HepG2 (cell line): Measurements from ENCODE around the gene TCP11L1. TPM values are rescaled to one million over a fixed set of nuclear protein-coding genes. Genes with fewer than 3 reads are reported as not detected.

ENCODE experiments used
- ATAC-seq: fragments of 200-7000 bp; cut with Tn5 transposase; 3 replicates; pipeline ENCODE4 v1.9.1; 2020; ENCODE audit warnings: mild to moderate bottlenecking, moderate library complexity
- BruUV-seq: library from RNA; stranded (reverse); fragments of 400-500 nt; replicated peaks from 2 replicates; lab custom pipeline; 2021; lab: Mats Ljungman, UMichigan
- CTCF ChIA-PET: fragments of 300-600 bp; formaldehyde crosslinking; extraction: SDS; loops from one replicate; lab custom pipeline; 2021; ENCODE audit warnings: low total read pairs, inconsistent platforms, low intra/inter-chr PET ratio; lab: Yijun Ruan, JAX
- POLR2A ChIA-PET: fragments of 350-600 bp; sonication (Branson Sonifier 250); formaldehyde crosslinking; loops from one replicate; lab custom pipeline; 2020; ENCODE audit warnings: antibody characterized with exemption, inconsistent platforms; lab: Yijun Ruan, JAX
- DNase-seq: peaks from one replicate; pipeline ENCODE4 v3.0.0-alpha.2; 2015; ENCODE audit warnings: low spot score
- FAIRE-seq: peaks from 3 replicates; lab custom pipeline; 2011; peaks lifted over from hg19 to GRCh38; lab: Jason Lieb, UNC
- H2AFZ ChIP-seq: one replicate; pipeline ENCODE4 v1.6.1; 2011; ENCODE audit warnings: low read length, inconsistent platforms
- H3K27ac ChIP-seq: fragments of 300-600 bp; 3 replicates; pipeline ENCODE4 v1.8.0; 2011; ENCODE audit warnings: mixed run types, mild to moderate bottlenecking, mixed read lengths, low read length, inconsistent platforms; ENCODE audit not compliant: insufficient read depth; ENCODE audit errors: extremely low read length
- H3K27me3 ChIP-seq, 2 experiments: fragments of 200-600 bp in 1 of 2; 2 replicates in 1 of 2; 3 replicates in 1 of 2; pipeline versions ENCODE4 v1.6.0 to v1.8.0; 2011; ENCODE audit warnings: low read length in 2 of 2, mild to moderate bottlenecking in 2 of 2, moderate library complexity in 2 of 2, inconsistent platforms in 1 of 2; ENCODE audit not compliant: insufficient read depth in 2 of 2, control insufficient read depth in 1 of 2
- H3K36me3 ChIP-seq, 2 experiments: fragments of 200-600 bp in 1 of 2; replicated peaks in 1 of 2; 2 replicates in 1 of 2; 3 replicates in 1 of 2; pipeline versions ENCODE4 v1.5.1 to v1.8.0; 2011; ENCODE audit warnings: low read length in 2 of 2, inconsistent platforms in 1 of 2; ENCODE audit not compliant: insufficient read depth in 2 of 2, control insufficient read depth in 1 of 2
- H3K4me1 ChIP-seq: 2 replicates; pipeline ENCODE4 v1.5.1; 2012; ENCODE audit warnings: low read length, inconsistent platforms; ENCODE audit not compliant: insufficient read depth
- H3K4me2 ChIP-seq: 2 replicates; pipeline ENCODE4 v1.6.0; 2011; ENCODE audit warnings: low read depth, low read length, inconsistent platforms
- H3K4me3 ChIP-seq, 3 experiments: fragments of 200-600 bp in 1 of 3; sonication (generic), shearing (Covaris generic) in 1 of 3; replicated peaks in 1 of 3; 2 replicates each; pipeline ENCODE4 v1.5.1; 2011 to 2016; ENCODE audit warnings: low read length in 3 of 3, inconsistent platforms in 2 of 3, low read depth in 2 of 3, mild to moderate bottlenecking in 2 of 3, control low read depth in 1 of 3, mixed read lengths in 1 of 3; ENCODE audit not compliant: insufficient read depth in 1 of 3
- H3K79me2 ChIP-seq: one replicate; pipeline ENCODE4 v1.6.1; 2011; ENCODE audit warnings: low read length, inconsistent platforms; ENCODE audit not compliant: insufficient read depth
- H3K9ac ChIP-seq: 2 replicates; pipeline ENCODE4 v1.6.0; 2011; ENCODE audit warnings: mild to moderate bottlenecking, low read depth, low read length, inconsistent platforms; ENCODE audit not compliant: insufficient read depth
- H3K9me3 ChIP-seq: 2 replicates; pipeline ENCODE4 v1.5.1; 2012; ENCODE audit warnings: mild to moderate bottlenecking, low read length
- H4K20me1 ChIP-seq: 2 replicates; pipeline ENCODE4 v1.6.0; 2011; ENCODE audit warnings: inconsistent platforms, mild to moderate bottlenecking, low read length, moderate library complexity; ENCODE audit not compliant: insufficient read depth
- ASH2L ChIP-seq: fragments of 300-600, 200-600 bp; sonication (generic); IDR thresholded peaks from 2 replicates; pipeline ENCODE4 v1.7.0; 2017; ENCODE audit warnings: low read depth, mild to moderate bottlenecking, moderate library complexity, mixed read lengths, low read length; ENCODE audit not compliant: insufficient read length
- ATRX ChIP-seq: sonication (generic); formaldehyde crosslinking; IDR thresholded peaks from 2 replicates; pipeline ENCODE4 v1.4.0; 2020; ENCODE audit warnings: missing genetic modification reagents, borderline replicate concordance
- CEBPG ChIP-seq: IDR thresholded peaks from 2 replicates; pipeline ENCODE4 v1.6.1; 2016
- HMG20A ChIP-seq: IDR thresholded peaks from 2 replicates; pipeline ENCODE4 v1.6.1; 2016; ENCODE audit warnings: borderline replicate concordance
- MTF2 ChIP-seq: sonication (generic); formaldehyde crosslinking; IDR thresholded peaks from 2 replicates; pipeline ENCODE4 v1.5.0; 2020; ENCODE audit warnings: missing genetic modification reagents, borderline replicate concordance
- POLR2A ChIP-seq, 2 experiments: IDR thresholded peaks; 2 replicates each; pipeline ENCODE4 v1.6.1; 2011; ENCODE audit warnings: low read depth in 2 of 2, low read length in 2 of 2, mild to moderate bottlenecking in 1 of 2, moderate library complexity in 1 of 2; ENCODE audit not compliant: insufficient read depth in 1 of 2
- SAP130 ChIP-seq: IDR thresholded peaks from 2 replicates; pipeline ENCODE4 v1.6.1; 2016; ENCODE audit warnings: low read depth
- ZNF225 ChIP-seq: sonication (generic); formaldehyde crosslinking; IDR thresholded peaks from 2 replicates; pipeline ENCODE4 v1.4.0; 2020; ENCODE audit warnings: mild to moderate bottlenecking, missing genetic modification reagents
- ZNF44 ChIP-seq: sonication (generic); formaldehyde crosslinking; IDR thresholded peaks from 2 replicates; pipeline ENCODE4 v1.5.1; 2020; ENCODE audit warnings: mild to moderate bottlenecking, missing genetic modification reagents
- ZNF547 ChIP-seq: sonication (generic); formaldehyde crosslinking; IDR thresholded peaks from 2 replicates; pipeline ENCODE4 v1.5.1; 2020; ENCODE audit warnings: mild to moderate bottlenecking, missing genetic modification reagents
- WGBS: methylation state at CpG from one replicate; pipeline ENCODE4 v1.1.6; 2017; ENCODE audit warnings: low lambda C conversion rate; 5-methylcytosine and 5-hydroxymethylcytosine counted together
- in situ Hi-C: cut with HindIII; loops from 2 replicates; pipeline ENCODE4 v1.10.0; 2017; ENCODE audit warnings: low pct_unique_long_range_greater_than_20kb; ENCODE audit not compliant: extremely low pct_ligation_motif_present
- intact Hi-C: fragments of 100-400 bp; cut with micrococcal nuclease; formaldehyde crosslinking; loops from one replicate; pipeline ENCODE4 v1.10.0; 2022; ENCODE audit not compliant: unreplicated experiment
- polyA plus RNA-seq, 8 experiments: library from polyadenylated mRNA; depleted of rRNA in 3 of 8; stranded (reverse) in 7 of 8; unstranded in 1 of 8; fragments of >200 nt; fragmentation: Illumina TruSeq in 4 of 8; extraction: Trizol in 4 of 8; gene quantifications; 2 replicates each; pipeline versions ENCODE4 v1.2.1 to v1.2.3, GENCODE V29; 2011 to 2016; ENCODE audit warnings: low read depth in 4 of 8, missing spikeins in 1 of 8, mixed read lengths in 1 of 8; ENCODE audit not compliant: insufficient read depth in 1 of 8
- total RNA-seq, 5 experiments: library from RNA; depleted of rRNA; stranded (reverse); fragments of >200 nt; fragmentation: Illumina TruSeq; extraction: Trizol; gene quantifications; 2 replicates each; pipeline ENCODE4 v1.2.3, GENCODE V29; 2016; ENCODE audit warnings: low read depth in 1 of 5
- TF ChIP-seq, protein P1 (sequence below): sonication (generic); formaldehyde crosslinking; IDR thresholded peaks from 2 replicates; pipeline ENCODE4 v1.9.0; 2021; ENCODE audit warnings: mild to moderate bottlenecking, missing genetic modification reagents
- TF ChIP-seq, protein P2 (sequence below): sonication (generic); formaldehyde crosslinking; IDR thresholded peaks from 2 replicates; pipeline ENCODE4 v1.4.0; 2020; ENCODE audit warnings: low read depth, mild to moderate bottlenecking, missing genetic modification reagents
- TF ChIP-seq, protein P3 (sequence below): sonication (generic); formaldehyde crosslinking; conservative IDR thresholded peaks from 2 replicates; pipeline ENCODE4 v1.4.0; 2020; ENCODE audit warnings: mild to moderate bottlenecking, missing genetic modification reagents, moderate library complexity

Gene TCP11L1
- total and polyA plus RNA-seq, 2 of the 13 experiments (the other 11 are each of a cell fraction or from before 2014, with no cell fraction given) = 7.9 to 10.1 TPM

DNA sequence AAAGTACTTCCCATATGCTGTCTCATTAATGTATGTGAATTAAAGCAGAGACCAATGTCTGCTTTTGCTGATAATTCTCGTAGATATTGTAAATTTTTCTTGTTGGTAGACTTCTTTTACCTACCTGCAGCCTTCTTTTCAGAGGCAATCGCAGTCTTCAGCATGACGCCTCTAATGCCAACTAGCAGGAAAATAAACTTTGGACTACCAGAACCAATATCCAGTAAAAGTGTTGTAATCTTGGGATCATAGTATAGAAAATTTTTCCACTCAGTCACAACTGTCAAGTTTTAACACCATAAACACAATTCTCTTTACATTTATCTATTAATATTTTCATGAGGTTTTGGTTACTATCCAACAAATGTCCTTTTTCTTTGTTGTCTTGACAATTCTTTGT lies 21.4 kb upstream of the TCP11L1 start:
- FAIRE-seq (no peak), DNase-seq (peak; percentile 58), ATAC-seq (no peak)
- intact Hi-C loops (loop anchor here (1.0 kb wide), 1 partner anchor 21 kb away; the partner anchor contains the start of gene TCP11L1), in situ Hi-C loops (no loop called here)
- Histone ChIP-seq H3K9me3 (no peaks in the 10 kb centered on the region), H3K27ac (peak overlapping the region; percentile 86), H3K27me3 (no peaks in the 10 kb centered on the region), H3K9ac (peak overlapping the region; percentile 75), H3K4me2 (peak overlapping the region; percentile 80), H3K79me2 (peaks cover 65% of the 10 kb centered on the region), H4K20me1 (no peaks in the 10 kb centered on the region), H3K4me1 (peaks cover 71% of the 10 kb centered on the region), H3K4me3 (peak overlapping the region; percentile 73 to 79 (median 75); a peak in 5 of 6 replicates), H3K36me3 (no peaks in the 10 kb centered on the region), H2AFZ (no peak overlapping the region)
- CTCF ChIA-PET = no interaction called here
- WGBS = 1% methylated on average over 3 of the region's 3 CpGs
- no TSS peak for BruUV-seq
- POLR2A ChIA-PET = interaction anchor here (0.6 to 3.0 kb wide), 5 partner anchors 13 to 923 kb away, joined by 3 to 65 read pairs (median 4); partner anchors contain the start of gene TCP11L1
- TF ChIP-seq POLR2A (IDR thresholded peaks at IDR 0.05; ENCODE audit: insufficient read depth in 1 of 2, low read depth in 2 of 2, low read length in 2 of 2) = 0 out of 4 replicates have a peak, but pooled peaks of 1 of the 2 experiments have one; percentile 29
- TF ChIP-seq, protein P1, sequence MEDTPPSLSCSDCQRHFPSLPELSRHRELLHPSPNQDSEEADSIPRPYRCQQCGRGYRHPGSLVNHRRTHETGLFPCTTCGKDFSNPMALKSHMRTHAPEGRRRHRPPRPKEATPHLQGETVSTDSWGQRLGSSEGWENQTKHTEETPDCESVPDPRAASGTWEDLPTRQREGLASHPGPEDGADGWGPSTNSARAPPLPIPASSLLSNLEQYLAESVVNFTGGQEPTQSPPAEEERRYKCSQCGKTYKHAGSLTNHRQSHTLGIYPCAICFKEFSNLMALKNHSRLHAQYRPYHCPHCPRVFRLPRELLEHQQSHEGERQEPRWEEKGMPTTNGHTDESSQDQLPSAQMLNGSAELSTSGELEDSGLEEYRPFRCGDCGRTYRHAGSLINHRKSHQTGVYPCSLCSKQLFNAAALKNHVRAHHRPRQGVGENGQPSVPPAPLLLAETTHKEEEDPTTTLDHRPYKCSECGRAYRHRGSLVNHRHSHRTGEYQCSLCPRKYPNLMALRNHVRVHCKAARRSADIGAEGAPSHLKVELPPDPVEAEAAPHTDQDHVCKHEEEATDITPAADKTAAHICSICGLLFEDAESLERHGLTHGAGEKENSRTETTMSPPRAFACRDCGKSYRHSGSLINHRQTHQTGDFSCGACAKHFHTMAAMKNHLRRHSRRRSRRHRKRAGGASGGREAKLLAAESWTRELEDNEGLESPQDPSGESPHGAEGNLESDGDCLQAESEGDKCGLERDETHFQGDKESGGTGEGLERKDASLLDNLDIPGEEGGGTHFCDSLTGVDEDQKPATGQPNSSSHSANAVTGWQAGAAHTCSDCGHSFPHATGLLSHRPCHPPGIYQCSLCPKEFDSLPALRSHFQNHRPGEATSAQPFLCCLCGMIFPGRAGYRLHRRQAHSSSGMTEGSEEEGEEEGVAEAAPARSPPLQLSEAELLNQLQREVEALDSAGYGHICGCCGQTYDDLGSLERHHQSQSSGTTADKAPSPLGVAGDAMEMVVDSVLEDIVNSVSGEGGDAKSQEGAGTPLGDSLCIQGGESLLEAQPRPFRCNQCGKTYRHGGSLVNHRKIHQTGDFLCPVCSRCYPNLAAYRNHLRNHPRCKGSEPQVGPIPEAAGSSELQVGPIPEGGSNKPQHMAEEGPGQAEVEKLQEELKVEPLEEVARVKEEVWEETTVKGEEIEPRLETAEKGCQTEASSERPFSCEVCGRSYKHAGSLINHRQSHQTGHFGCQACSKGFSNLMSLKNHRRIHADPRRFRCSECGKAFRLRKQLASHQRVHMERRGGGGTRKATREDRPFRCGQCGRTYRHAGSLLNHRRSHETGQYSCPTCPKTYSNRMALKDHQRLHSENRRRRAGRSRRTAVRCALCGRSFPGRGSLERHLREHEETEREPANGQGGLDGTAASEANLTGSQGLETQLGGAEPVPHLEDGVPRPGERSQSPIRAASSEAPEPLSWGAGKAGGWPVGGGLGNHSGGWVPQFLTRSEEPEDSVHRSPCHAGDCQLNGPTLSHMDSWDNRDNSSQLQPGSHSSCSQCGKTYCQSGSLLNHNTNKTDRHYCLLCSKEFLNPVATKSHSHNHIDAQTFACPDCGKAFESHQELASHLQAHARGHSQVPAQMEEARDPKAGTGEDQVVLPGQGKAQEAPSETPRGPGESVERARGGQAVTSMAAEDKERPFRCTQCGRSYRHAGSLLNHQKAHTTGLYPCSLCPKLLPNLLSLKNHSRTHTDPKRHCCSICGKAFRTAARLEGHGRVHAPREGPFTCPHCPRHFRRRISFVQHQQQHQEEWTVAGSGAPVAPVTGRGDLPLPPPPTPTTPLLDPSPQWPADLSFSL = no peak
- TF ChIP-seq ZNF225 (CRISPR knock-in tag) = no peak
- peak; percentile 23 for TF ChIP-seq ASH2L
- TF ChIP-seq, protein P2, sequence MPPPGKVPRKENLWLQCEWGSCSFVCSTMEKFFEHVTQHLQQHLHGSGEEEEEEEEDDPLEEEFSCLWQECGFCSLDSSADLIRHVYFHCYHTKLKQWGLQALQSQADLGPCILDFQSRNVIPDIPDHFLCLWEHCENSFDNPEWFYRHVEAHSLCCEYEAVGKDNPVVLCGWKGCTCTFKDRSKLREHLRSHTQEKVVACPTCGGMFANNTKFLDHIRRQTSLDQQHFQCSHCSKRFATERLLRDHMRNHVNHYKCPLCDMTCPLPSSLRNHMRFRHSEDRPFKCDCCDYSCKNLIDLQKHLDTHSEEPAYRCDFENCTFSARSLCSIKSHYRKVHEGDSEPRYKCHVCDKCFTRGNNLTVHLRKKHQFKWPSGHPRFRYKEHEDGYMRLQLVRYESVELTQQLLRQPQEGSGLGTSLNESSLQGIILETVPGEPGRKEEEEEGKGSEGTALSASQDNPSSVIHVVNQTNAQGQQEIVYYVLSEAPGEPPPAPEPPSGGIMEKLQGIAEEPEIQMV (CRISPR knock-in tag) = no peak
- peak; percentile 38 for TF ChIP-seq SAP130 (CRISPR knock-in tag)
- no peak for TF ChIP-seq ZNF547 (CRISPR knock-in tag)
- TF ChIP-seq ATRX (CRISPR knock-in tag) = no peak
- no peak for TF ChIP-seq ZNF44 (CRISPR knock-in tag)
- TF ChIP-seq CEBPG = peak; percentile 68
- no peak for TF ChIP-seq HMG20A (CRISPR knock-in tag)
- no peak for TF ChIP-seq MTF2 (CRISPR knock-in tag)
- TF ChIP-seq, protein P3, sequence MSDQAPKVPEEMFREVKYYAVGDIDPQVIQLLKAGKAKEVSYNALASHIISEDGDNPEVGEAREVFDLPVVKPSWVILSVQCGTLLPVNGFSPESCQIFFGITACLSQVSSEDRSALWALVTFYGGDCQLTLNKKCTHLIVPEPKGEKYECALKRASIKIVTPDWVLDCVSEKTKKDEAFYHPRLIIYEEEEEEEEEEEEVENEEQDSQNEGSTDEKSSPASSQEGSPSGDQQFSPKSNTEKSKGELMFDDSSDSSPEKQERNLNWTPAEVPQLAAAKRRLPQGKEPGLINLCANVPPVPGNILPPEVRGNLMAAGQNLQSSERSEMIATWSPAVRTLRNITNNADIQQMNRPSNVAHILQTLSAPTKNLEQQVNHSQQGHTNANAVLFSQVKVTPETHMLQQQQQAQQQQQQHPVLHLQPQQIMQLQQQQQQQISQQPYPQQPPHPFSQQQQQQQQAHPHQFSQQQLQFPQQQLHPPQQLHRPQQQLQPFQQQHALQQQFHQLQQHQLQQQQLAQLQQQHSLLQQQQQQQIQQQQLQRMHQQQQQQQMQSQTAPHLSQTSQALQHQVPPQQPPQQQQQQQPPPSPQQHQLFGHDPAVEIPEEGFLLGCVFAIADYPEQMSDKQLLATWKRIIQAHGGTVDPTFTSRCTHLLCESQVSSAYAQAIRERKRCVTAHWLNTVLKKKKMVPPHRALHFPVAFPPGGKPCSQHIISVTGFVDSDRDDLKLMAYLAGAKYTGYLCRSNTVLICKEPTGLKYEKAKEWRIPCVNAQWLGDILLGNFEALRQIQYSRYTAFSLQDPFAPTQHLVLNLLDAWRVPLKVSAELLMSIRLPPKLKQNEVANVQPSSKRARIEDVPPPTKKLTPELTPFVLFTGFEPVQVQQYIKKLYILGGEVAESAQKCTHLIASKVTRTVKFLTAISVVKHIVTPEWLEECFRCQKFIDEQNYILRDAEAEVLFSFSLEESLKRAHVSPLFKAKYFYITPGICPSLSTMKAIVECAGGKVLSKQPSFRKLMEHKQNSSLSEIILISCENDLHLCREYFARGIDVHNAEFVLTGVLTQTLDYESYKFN (CRISPR knock-in tag) = peak; percentile 37; the same call in 1 of the 2 replicates
